ENCODE measurements around the gene LTK. TPM values are rescaled to one million over a fixed set of nuclear protein-coding genes. Genes with fewer than 3 reads are reported as not detected.

Gene LTK
- total and polyA plus RNA-seq, 2 experiments from 2014 or later, result 0.14 TPM; not detected in 1

DNA sequence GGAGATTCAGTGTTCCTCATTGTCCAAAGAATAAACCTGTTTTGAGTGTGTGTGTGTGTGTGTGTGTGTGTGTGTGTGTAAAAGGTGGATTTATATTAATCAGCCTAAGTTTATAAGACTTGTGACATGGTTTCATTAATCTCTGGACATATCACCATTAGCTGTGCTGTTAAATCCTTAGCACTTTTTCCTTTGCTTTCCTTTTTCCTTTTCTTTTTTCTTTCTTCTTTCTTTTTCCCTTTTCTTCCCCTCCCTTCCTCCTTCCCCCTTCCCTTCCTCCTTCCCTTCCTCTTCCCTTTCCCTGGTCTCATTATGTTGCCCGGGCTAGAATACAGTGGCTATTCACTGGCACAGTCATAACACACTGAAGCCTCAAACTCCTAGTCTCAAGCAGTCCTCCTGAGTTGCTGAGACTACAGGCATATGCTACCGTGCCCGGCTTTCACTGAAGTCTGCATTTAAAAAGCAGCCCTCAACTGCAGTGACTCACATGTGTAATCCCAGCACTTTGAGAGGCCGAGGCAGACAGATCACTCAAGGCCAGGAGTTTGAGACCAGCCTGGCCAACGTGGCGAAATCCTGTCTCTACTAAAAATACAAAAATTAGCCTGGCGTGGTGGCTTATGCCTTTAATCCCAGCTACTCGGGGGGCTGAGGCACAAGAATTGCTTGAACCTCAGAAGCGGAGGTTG is 48.6 kb downstream of the LTK start (continued):
- TF ChIP-seq, protein P1, sequence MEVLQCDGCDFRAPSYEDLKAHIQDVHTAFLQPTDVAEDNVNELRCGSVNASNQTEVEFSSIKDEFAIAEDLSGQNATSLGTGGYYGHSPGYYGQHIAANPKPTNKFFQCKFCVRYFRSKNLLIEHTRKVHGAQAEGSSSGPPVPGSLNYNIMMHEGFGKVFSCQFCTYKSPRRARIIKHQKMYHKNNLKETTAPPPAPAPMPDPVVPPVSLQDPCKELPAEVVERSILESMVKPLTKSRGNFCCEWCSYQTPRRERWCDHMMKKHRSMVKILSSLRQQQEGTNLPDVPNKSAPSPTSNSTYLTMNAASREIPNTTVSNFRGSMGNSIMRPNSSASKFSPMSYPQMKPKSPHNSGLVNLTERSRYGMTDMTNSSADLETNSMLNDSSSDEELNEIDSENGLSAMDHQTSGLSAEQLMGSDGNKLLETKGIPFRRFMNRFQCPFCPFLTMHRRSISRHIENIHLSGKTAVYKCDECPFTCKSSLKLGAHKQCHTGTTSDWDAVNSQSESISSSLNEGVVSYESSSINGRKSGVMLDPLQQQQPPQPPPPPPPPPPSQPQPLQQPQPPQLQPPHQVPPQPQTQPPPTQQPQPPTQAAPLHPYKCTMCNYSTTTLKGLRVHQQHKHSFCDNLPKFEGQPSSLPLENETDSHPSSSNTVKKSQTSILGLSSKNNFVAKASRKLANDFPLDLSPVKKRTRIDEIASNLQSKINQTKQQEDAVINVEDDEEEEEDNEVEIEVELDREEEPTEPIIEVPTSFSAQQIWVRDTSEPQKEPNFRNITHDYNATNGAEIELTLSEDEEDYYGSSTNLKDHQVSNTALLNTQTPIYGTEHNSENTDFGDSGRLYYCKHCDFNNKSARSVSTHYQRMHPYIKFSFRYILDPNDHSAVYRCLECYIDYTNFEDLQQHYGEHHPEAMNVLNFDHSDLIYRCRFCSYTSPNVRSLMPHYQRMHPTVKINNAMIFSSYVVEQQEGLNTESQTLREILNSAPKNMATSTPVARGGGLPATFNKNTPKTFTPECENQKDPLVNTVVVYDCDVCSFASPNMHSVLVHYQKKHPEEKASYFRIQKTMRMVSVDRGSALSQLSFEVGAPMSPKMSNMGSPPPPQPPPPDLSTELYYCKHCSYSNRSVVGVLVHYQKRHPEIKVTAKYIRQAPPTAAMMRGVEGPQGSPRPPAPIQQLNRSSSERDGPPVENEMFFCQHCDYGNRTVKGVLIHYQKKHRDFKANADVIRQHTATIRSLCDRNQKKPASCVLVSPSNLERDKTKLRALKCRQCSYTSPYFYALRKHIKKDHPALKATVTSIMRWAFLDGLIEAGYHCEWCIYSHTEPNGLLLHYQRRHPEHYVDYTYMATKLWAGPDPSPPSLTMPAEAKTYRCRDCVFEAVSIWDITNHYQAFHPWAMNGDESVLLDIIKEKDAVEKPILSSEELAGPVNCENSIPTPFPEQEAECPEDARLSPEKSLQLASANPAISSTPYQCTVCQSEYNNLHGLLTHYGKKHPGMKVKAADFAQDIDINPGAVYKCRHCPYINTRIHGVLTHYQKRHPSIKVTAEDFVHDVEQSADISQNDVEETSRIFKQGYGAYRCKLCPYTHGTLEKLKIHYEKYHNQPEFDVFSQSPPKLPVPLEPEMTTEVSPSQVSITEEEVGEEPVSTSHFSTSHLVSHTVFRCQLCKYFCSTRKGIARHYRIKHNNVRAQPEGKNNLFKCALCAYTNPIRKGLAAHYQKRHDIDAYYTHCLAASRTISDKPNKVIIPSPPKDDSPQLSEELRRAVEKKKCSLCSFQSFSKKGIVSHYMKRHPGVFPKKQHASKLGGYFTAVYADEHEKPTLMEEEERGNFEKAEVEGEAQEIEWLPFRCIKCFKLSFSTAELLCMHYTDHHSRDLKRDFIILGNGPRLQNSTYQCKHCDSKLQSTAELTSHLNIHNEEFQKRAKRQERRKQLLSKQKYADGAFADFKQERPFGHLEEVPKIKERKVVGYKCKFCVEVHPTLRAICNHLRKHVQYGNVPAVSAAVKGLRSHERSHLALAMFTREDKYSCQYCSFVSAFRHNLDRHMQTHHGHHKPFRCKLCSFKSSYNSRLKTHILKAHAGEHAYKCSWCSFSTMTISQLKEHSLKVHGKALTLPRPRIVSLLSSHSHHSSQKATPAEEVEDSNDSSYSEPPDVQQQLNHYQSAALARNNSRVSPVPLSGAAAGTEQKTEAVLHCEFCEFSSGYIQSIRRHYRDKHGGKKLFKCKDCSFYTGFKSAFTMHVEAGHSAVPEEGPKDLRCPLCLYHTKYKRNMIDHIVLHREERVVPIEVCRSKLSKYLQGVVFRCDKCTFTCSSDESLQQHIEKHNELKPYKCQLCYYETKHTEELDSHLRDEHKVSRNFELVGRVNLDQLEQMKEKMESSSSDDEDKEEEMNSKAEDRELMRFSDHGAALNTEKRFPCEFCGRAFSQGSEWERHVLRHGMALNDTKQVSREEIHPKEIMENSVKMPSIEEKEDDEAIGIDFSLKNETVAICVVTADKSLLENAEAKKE (CRISPR knock-in tag; IDR thresholded peaks at IDR 0.05), result no peak
- TF ChIP-seq EZH2phosphoT487 (IDR thresholded peaks at IDR 0.05; ENCODE audit: unreplicated experiment), result no peak
- TF ChIP-seq, protein P2, sequence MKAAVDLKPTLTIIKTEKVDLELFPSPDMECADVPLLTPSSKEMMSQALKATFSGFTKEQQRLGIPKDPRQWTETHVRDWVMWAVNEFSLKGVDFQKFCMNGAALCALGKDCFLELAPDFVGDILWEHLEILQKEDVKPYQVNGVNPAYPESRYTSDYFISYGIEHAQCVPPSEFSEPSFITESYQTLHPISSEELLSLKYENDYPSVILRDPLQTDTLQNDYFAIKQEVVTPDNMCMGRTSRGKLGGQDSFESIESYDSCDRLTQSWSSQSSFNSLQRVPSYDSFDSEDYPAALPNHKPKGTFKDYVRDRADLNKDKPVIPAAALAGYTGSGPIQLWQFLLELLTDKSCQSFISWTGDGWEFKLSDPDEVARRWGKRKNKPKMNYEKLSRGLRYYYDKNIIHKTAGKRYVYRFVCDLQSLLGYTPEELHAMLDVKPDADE (IDR thresholded peaks at IDR 0.05), result no peak
- TF ChIP-seq POLR2AphosphoS5 (IDR thresholded peaks at IDR 0.05; ENCODE audit: low read depth), result no peak

DNA sequence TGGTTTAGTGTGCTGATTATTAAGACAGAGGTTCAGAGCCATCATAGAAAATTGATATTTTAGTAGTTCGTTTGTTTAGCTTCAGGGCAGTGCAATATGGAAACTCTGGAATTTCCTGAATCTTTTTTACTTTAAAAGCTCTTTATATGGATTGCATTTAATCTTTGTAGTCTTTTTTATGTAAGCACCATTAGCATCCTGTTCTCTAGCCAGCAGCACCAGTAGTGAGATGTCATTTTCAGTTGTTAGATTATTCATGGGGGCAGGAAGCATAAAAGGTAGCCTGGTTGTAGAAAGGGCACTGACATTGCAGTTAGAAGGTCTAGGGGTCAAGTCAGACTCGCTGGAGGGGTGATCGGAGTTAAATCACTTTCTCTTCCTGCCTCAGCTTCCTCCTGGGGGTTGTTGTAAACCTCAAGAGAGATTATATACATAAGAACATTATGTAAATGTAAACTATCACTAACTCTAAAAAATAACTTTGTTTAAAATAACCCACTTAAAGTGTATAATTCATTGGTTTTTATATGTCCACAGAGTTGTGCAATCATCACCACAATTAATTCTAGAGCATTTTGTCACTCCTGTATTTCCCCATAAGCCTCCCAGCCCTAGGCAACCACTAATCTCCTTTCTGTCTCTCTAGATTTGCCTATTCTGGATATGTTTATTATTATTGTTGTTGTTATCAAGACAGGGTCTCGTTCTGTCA is 51.4 kb downstream of the LTK start:
- peaks cover 20% of the 10 kb centered on the region for H3K36me3 ChIP-seq (ENCODE audit: insufficient read depth)
- ATAC-seq (no peak), DNase-seq (ENCODE audit: low spot score) (no peak)
- Mint-ChIP-seq H3K27ac (no peak overlapping the region), H3K4me3 (no peak overlapping the region), H3K9me3 (no peaks in the 10 kb centered on the region; the same call in 2 of the 3 replicates), H3K36me3 (ENCODE audit: low read depth) (peaks cover 56% of the 10 kb centered on the region), H3K4me1 (no peaks in the 10 kb centered on the region), H3K27me3 (ENCODE audit: insufficient read depth, low read depth, poor library complexity) (no peaks in the 10 kb centered on the region)
- peaks cover 6% of the 10 kb centered on the region; the same call in 1 of the 2 replicates for H3F3A ChIP-seq (replicated peaks; ENCODE audit: low read depth)
- H2AFZ ChIP-seq, result no peak overlapping the region
- H3K27me3 ChIP-seq (ENCODE audit: insufficient read depth), result no peaks in the 10 kb centered on the region
- H3K79me2 ChIP-seq (replicated peaks; ENCODE audit: insufficient read depth), result peaks cover 6% of the 10 kb centered on the region; the same call in 1 of the 2 replicates
- no peaks in the 10 kb centered on the region for H3K9me2 ChIP-seq (ENCODE audit: insufficient read depth)
- peaks cover 18% of the 10 kb centered on the region for H4K20me1 ChIP-seq (replicated peaks; ENCODE audit: insufficient read depth)
- no peaks in the 10 kb centered on the region for H3K4me1 ChIP-seq (ENCODE audit: insufficient read depth)
- no peak overlapping the region for H3K4me3 ChIP-seq
- H3K27ac ChIP-seq (ENCODE audit: low read depth), result no peak overlapping the region
- H3K4me2 ChIP-seq, result no peak overlapping the region
- TF ChIP-seq NANOG (IDR thresholded peaks at IDR 0.05; ENCODE audit: borderline replicate concordance), result no peak
- TF ChIP-seq, protein P1 (CRISPR knock-in tag; IDR thresholded peaks at IDR 0.05), result no peak
- no peak for TF ChIP-seq CREB1 (CRISPR knock-in tag; IDR thresholded peaks at IDR 0.05; ENCODE audit: low read depth)
- no peak for TF ChIP-seq POLR2AphosphoS5 (IDR thresholded peaks at IDR 0.05; ENCODE audit: low read depth)
